Endothelial cell of umbilical vein (primary cell): ENCODE measurements around the gene GYS2. TPM values are rescaled to one million over a fixed set of nuclear protein-coding genes. Genes with fewer than 3 reads are reported as not detected.

Experiments used
- BruUV-seq: library from RNA; stranded (reverse); fragments of 400-500 nt; replicated peaks from 2 replicates; lab custom pipeline; 2021; lab: Mats Ljungman, UMichigan
- CTCF ChIA-PET: fragments of 300-600, 350-600 bp; sonication (Branson Sonifier 250); formaldehyde crosslinking; loops from one replicate; lab custom pipeline; 2021; ENCODE audit warnings: antibody characterized with exemption, inconsistent platforms; lab: Charles Lee
- POLR2A ChIA-PET: fragments of 300-600, 350-600 bp; sonication (Branson Sonifier 250); formaldehyde crosslinking; loops from one replicate; lab custom pipeline; 2021; ENCODE audit warnings: antibody characterized with exemption, inconsistent platforms; lab: Charles Lee
- DNase-seq: peaks from one replicate; pipeline ENCODE4 v3.0.0-alpha.2; 2011; ENCODE audit warnings: low read depth, low spot score
- FAIRE-seq: peaks from 2 replicates; lab custom pipeline; 2011; peaks lifted over from hg19 to GRCh38; lab: Jason Lieb, UNC
- H2AFZ ChIP-seq: 2 replicates; pipeline ENCODE4 v1.6.0; 2012; ENCODE audit warnings: low read depth, low read length, control low read depth, inconsistent platforms
- H3K27ac ChIP-seq: 2 replicates; pipeline ENCODE4 v1.5.1; 2011; ENCODE audit warnings: low read depth, mild to moderate bottlenecking, control low read depth, low read length, moderate library complexity; ENCODE audit not compliant: insufficient read depth
- H3K27me3 ChIP-seq, 2 experiments: 2 replicates each; pipeline versions ENCODE4 v1.6.0 to v1.6.1; 2011; ENCODE audit warnings: low read length in 2 of 2, mixed read lengths in 1 of 2; ENCODE audit not compliant: control insufficient read depth in 2 of 2, insufficient read depth in 2 of 2
- H3K36me3 ChIP-seq, 2 experiments: 2 replicates in 1 of 2; 3 replicates in 1 of 2; pipeline ENCODE4 v1.5.1; 2011; ENCODE audit warnings: low read length in 2 of 2, mild to moderate bottlenecking in 1 of 2, moderate library complexity in 1 of 2; ENCODE audit not compliant: control insufficient read depth in 2 of 2, insufficient read depth in 2 of 2; ENCODE audit errors: extremely low read depth in 1 of 2
- H3K4me1 ChIP-seq: 3 replicates; pipeline ENCODE4 v1.5.1; 2011; ENCODE audit warnings: mild to moderate bottlenecking, low read length; ENCODE audit not compliant: control insufficient read depth, insufficient read depth; ENCODE audit errors: extremely low read depth
- H3K4me2 ChIP-seq: 2 replicates; pipeline ENCODE4 v1.6.1; 2011; ENCODE audit warnings: low read length, control low read depth, mixed read lengths; ENCODE audit not compliant: insufficient read depth
- H3K4me3 ChIP-seq, 3 experiments: fragments of 200-600 bp in 1 of 3; sonication (generic), shearing (Covaris generic) in 1 of 3; replicated peaks in 1 of 3; 2 replicates each; pipeline ENCODE4 v1.5.1; 2011 to 2016; ENCODE audit warnings: control low read depth in 3 of 3, low read length in 3 of 3, mild to moderate bottlenecking in 2 of 3, inconsistent platforms in 1 of 3, low read depth in 1 of 3, moderate library complexity in 1 of 3; ENCODE audit not compliant: insufficient read depth in 1 of 3
- H3K79me2 ChIP-seq: 2 replicates; pipeline ENCODE4 v1.6.0; 2012; ENCODE audit warnings: low read length, inconsistent platforms; ENCODE audit not compliant: control insufficient read depth, insufficient read depth
- H3K9ac ChIP-seq: replicated peaks from 2 replicates; pipeline ENCODE3; 2011; ENCODE audit warnings: low read length, control low read depth; ENCODE audit not compliant: insufficient read depth; ENCODE audit errors: extremely low read depth
- H3K9me1 ChIP-seq: replicated peaks from 3 replicates; pipeline ENCODE4 v1.6.0; 2011; ENCODE audit warnings: mild to moderate bottlenecking, low read length; ENCODE audit not compliant: control insufficient read depth, insufficient read depth; ENCODE audit errors: extremely low read depth
- H3K9me3 ChIP-seq: replicated peaks from 2 replicates; pipeline ENCODE4 v1.5.1; 2012; ENCODE audit warnings: low read length, inconsistent platforms; ENCODE audit not compliant: control insufficient read depth, insufficient read depth
- H4K20me1 ChIP-seq: replicated peaks from 2 replicates; pipeline ENCODE3; 2011; ENCODE audit warnings: mild to moderate bottlenecking, low read length; ENCODE audit not compliant: control insufficient read depth, insufficient read depth; ENCODE audit errors: extremely low read depth
- EZH2 ChIP-seq: IDR thresholded peaks from 2 replicates; pipeline ENCODE4 v1.6.1; 2012; ENCODE audit warnings: borderline replicate concordance, low read depth, mild to moderate bottlenecking, moderate library complexity, low read length, inconsistent platforms; ENCODE audit not compliant: severe bottlenecking
- FOS ChIP-seq: IDR thresholded peaks from 2 replicates; pipeline ENCODE4 v1.6.1; 2011; ENCODE audit warnings: mild to moderate bottlenecking, low read length, moderate library complexity, borderline replicate concordance; ENCODE audit not compliant: insufficient read depth
- GATA2 ChIP-seq: IDR thresholded peaks from 2 replicates; pipeline ENCODE4 v1.7.0; 2011; ENCODE audit warnings: low read depth, mild to moderate bottlenecking, moderate library complexity, mixed read lengths, low read length; ENCODE audit not compliant: insufficient read length, insufficient read depth
- JUN ChIP-seq: IDR thresholded peaks from 2 replicates; pipeline ENCODE4 v1.6.1; 2011; ENCODE audit warnings: borderline replicate concordance, low read depth; ENCODE audit not compliant: insufficient read length, insufficient read depth
- MYC ChIP-seq: IDR thresholded peaks from one replicate; pipeline ENCODE4 v1.6.1; 2011; ENCODE audit warnings: mild to moderate bottlenecking, low read depth, low read length
- POLR2A ChIP-seq: IDR thresholded peaks from 2 replicates; pipeline ENCODE4 v1.6.1; 2012; ENCODE audit warnings: low read depth, mild to moderate bottlenecking, control low read depth, low read length
- POLR2AphosphoS5 ChIP-seq: IDR thresholded peaks from 2 replicates; pipeline ENCODE4 v1.6.1; 2012; ENCODE audit warnings: low read depth, mild to moderate bottlenecking, control low read depth, low read length, moderate library complexity; ENCODE audit not compliant: insufficient read depth
- dilution Hi-C: fragments of 300-500 bp; cut with MboI; formaldehyde crosslinking; loops from one replicate; pipeline ENCODE4 v1.15.0; 2019; ENCODE audit warnings: low sequenced_read_pairs; ENCODE audit not compliant: extremely low pct_ligation_motif_present
- intact Hi-C: fragments of 100-400 bp; cut with micrococcal nuclease; formaldehyde crosslinking; loops from one replicate; pipeline ENCODE4 v1.10.0; 2022
- polyA plus RNA-seq, 4 experiments: library from polyadenylated mRNA; depleted of rRNA in 3 of 4; stranded (reverse) in 3 of 4; unstranded in 1 of 4; fragments of >200 nt; gene quantifications; 2 replicates each; pipeline versions ENCODE4 v1.2.1 to v1.2.3, GENCODE V29; 2011 to 2012; ENCODE audit warnings: missing spikeins in 1 of 4
- total RNA-seq: library from RNA; stranded (reverse); gene quantifications from 2 replicates; pipeline ENCODE4 v1.2.3, GENCODE V29; 2021
- TF ChIP-seq, protein P1 (sequence below), 2 donors: IDR thresholded peaks; 1 replicate in 1 of 2; 2 replicates in 1 of 2; pipeline ENCODE4 v1.5.1; 2011; ENCODE audit warnings: low read length in 2 of 2, mild to moderate bottlenecking in 2 of 2, moderate library complexity in 2 of 2, control low read depth in 1 of 2, inconsistent platforms in 1 of 2, low read depth in 1 of 2; ENCODE audit not compliant: insufficient read depth in 1 of 2; ENCODE audit errors: extremely low read depth in 1 of 2
- TF ChIP-seq, protein P2 (sequence below): IDR thresholded peaks from 2 replicates; pipeline ENCODE4 v1.6.1; 2011; ENCODE audit not compliant: insufficient read depth, insufficient read length

The GYS2 gene
- total and polyA plus RNA-seq, 2 donors (not counting 3 experiments of a cell fraction or from before 2014, with no cell fraction given): 0.04 TPM; not detected in 1

DNA sequence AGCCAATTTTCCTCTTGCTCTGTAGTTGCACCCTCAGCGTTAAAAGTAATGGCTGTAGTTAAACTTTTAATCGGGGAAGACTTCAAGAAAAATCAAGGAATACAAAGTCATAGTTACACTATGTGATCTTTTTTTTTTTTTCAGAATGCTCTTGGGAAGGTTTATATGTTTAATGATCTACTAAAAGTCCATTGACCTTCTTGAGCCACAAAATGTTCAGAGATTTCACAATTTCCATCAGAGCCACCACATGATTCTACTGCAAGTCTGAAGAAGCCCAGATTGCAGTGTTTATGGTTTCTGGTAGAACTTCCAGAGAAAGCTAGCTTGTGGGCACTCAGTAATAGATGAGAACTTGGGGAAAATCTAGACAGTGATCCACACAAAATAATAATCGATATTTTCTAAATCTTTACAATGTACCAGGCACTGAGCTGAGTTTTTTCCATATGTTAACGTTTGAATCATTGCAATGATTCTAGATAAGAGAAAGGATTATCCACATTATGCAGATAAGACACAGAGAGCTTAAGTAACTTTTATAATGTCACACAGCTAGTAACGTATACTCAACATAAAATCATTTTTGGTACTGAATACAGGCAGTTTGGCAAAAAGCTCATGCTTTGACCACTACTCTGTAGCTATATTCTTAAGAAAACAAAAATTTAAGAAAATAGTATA is 38.3 kb downstream of the GYS2 start:
- Histone ChIP-seq H3K36me3 (no peaks in the 10 kb centered on the region), H3K27me3 (no peaks in the 10 kb centered on the region), H3K4me1 (no peaks in the 10 kb centered on the region), H2AFZ (no peak overlapping the region), H3K9me3 (no peaks in the 10 kb centered on the region), H3K4me3 (no peak overlapping the region), H3K4me2 (no peak overlapping the region), H3K27ac (no peak overlapping the region), H3K9me1 (no peaks in the 10 kb centered on the region), H4K20me1 (no peaks in the 10 kb centered on the region), H3K9ac (no peak overlapping the region), H3K79me2 (no peaks in the 10 kb centered on the region)
- BruUV-seq: no TSS peak
- ChIA-PET CTCF (no interaction called here), POLR2A (no interaction called here)
- no peak for FAIRE-seq
- dilution Hi-C loops (no loop called here), intact Hi-C loops (no loop called here)
- TF ChIP-seq MYC (no peak), EZH2 (no peak), JUN (no peak), POLR2A (no peak), GATA2 (no peak), POLR2AphosphoS5 (no peak), FOS (no peak)
- TF ChIP-seq, protein P1, sequence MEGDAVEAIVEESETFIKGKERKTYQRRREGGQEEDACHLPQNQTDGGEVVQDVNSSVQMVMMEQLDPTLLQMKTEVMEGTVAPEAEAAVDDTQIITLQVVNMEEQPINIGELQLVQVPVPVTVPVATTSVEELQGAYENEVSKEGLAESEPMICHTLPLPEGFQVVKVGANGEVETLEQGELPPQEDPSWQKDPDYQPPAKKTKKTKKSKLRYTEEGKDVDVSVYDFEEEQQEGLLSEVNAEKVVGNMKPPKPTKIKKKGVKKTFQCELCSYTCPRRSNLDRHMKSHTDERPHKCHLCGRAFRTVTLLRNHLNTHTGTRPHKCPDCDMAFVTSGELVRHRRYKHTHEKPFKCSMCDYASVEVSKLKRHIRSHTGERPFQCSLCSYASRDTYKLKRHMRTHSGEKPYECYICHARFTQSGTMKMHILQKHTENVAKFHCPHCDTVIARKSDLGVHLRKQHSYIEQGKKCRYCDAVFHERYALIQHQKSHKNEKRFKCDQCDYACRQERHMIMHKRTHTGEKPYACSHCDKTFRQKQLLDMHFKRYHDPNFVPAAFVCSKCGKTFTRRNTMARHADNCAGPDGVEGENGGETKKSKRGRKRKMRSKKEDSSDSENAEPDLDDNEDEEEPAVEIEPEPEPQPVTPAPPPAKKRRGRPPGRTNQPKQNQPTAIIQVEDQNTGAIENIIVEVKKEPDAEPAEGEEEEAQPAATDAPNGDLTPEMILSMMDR (IDR thresholded peaks at IDR 0.05; ENCODE audit: extremely low read depth in 1 of 2, insufficient read depth in 1 of 2, low read depth in 1 of 2, low read length in 2 of 2): no peak
- TF ChIP-seq, protein P2, sequence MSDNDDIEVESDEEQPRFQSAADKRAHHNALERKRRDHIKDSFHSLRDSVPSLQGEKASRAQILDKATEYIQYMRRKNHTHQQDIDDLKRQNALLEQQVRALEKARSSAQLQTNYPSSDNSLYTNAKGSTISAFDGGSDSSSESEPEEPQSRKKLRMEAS: no peak
- DNase-seq: no peak
